Immature natural killer cell (primary cell): ENCODE results near the gene MVB12A. TPM values are rescaled to one million over a fixed set of nuclear protein-coding genes. Genes with fewer than 3 reads are reported as not detected.

Source experiments
- polyA plus RNA-seq, 3 donors: library from polyadenylated mRNA; unstranded; fragments of 300-500 nt; fragmentation: Illumina TruSeq; gene quantifications; one replicate each; pipeline ENCODE4 v1.2.3, GENCODE V29; 2021

MVB12A gene
- polyA plus RNA-seq, 3 donors from 2014 or later = 35.8 to 43.6 (median 36.3) TPM

Other genes starting within 250 kb of the MVB12A start
- gene USE1, start 204.7 kb upstream of the MVB12A start, polyA plus RNA-seq = 10 to 100 TPM; 35.4 to 42.0 (median 38.8) TPM
- 10 to 100 TPM; 31.4 to 51.3 (median 42.3) TPM for gene OCEL1, start 193.8 kb upstream of the MVB12A start, polyA plus RNA-seq
- gene NR2F6, start 174.1 kb upstream of the MVB12A start, polyA plus RNA-seq = 1 to 10 TPM in 1 of 3 donors, under 1 TPM in 2; 0.67 to 1.4 (median 0.94) TPM
- not detected for gene USHBP1, start 155.3 kb upstream of the MVB12A start, polyA plus RNA-seq
- gene BABAM1, start 152.6 kb upstream of the MVB12A start, polyA plus RNA-seq = 100 to 1,000 TPM; 135 to 218 (median 141) TPM
- gene ANKLE1, start 138.1 kb upstream of the MVB12A start, polyA plus RNA-seq = not detected
- gene ABHD8, start 116.6 kb upstream of the MVB12A start, polyA plus RNA-seq = 10 to 100 TPM in 1 of 3 donors, 1 to 10 TPM in 2; 7.5 to 10.3 (median 8.3) TPM
- 100 to 1,000 TPM; 189 to 270 (median 197) TPM for gene MRPL34, start 114.2 kb upstream of the MVB12A start, polyA plus RNA-seq
- 10 to 100 TPM; 30.0 to 48.6 (median 40.6) TPM for gene DDA1, start 110.5 kb upstream of the MVB12A start, polyA plus RNA-seq
- under 1 TPM; 0.06 to 0.40 (median 0.12) TPM for gene ANO8, start 85.2 kb upstream of the MVB12A start, polyA plus RNA-seq
- gene GTPBP3, start 82.5 kb upstream of the MVB12A start, polyA plus RNA-seq = 1 to 10 TPM; 2.8 to 8.8 (median 3.1) TPM
- not detected for gene PLVAP, start 42.7 kb upstream of the MVB12A start, polyA plus RNA-seq
- gene CCDC194, start 25.9 kb upstream of the MVB12A start, polyA plus RNA-seq = under 1 TPM in 1 of 3 donors, not detected in 2; 0.40 TPM
- 100 to 1,000 TPM; 326 to 394 (median 383) TPM for gene BST2, start 14.4 kb upstream of the MVB12A start, polyA plus RNA-seq
- gene TMEM221, start 28.6 kb downstream of the MVB12A start, polyA plus RNA-seq = under 1 TPM in 1 of 3 donors, not detected in 2; 0.24 TPM
- gene NXNL1, start 40.9 kb downstream of the MVB12A start, polyA plus RNA-seq = not detected
- gene SLC27A1, start 50.5 kb downstream of the MVB12A start, polyA plus RNA-seq = 10 to 100 TPM in 2 of 3 donors, 1 to 10 TPM in 1; 9.7 to 15.9 (median 15.3) TPM
- 100 to 1,000 TPM in 2 of 3 donors, 10 to 100 TPM in 1; 65.3 to 118 (median 107) TPM for gene PGLS, start 91.6 kb downstream of the MVB12A start, polyA plus RNA-seq
- 10 to 100 TPM; 16.9 to 26.8 (median 22.6) TPM for gene COLGALT1, start 135.6 kb downstream of the MVB12A start, polyA plus RNA-seq